Kidney (tissue), 14 donors: ENCODE results near the gene PHB1. TPM values are rescaled to one million over a fixed set of nuclear protein-coding genes. Genes with fewer than 3 reads are reported as not detected.

Experiments
- DNase-seq, 5 donors: peaks; one replicate each; pipeline ENCODE4 v3.0.0-alpha.2; 2013 to 2020
- FAIRE-seq: peaks from 2 replicates; lab custom pipeline; 2012; peaks lifted over from hg19 to GRCh38; lab: Jason Lieb, UNC
- H3K27ac ChIP-seq, 2 donors: one replicate each; pipeline ENCODE4 v1.7.0; 2013; ENCODE audit warnings: low read depth in 2 of 2, low read length in 2 of 2, inconsistent platforms in 1 of 2
- H3K27me3 ChIP-seq: one replicate; pipeline ENCODE4 v1.7.1; 2013; ENCODE audit warnings: low read length, inconsistent platforms; ENCODE audit not compliant: control insufficient read depth, insufficient read depth
- H3K36me3 ChIP-seq, 3 donors: one replicate each; pipeline versions ENCODE4 v1.7.0 to v1.7.1; 2013; ENCODE audit warnings: low read length in 3 of 3, control low read depth in 1 of 3, inconsistent platforms in 1 of 3; ENCODE audit not compliant: insufficient read depth in 3 of 3, control insufficient read depth in 2 of 3
- H3K4me1 ChIP-seq, 3 donors: one replicate each; pipeline versions ENCODE4 v1.7.0 to v1.7.1; 2013; ENCODE audit warnings: low read length in 3 of 3, inconsistent platforms in 1 of 3, low read depth in 1 of 3; ENCODE audit not compliant: control insufficient read depth in 2 of 3, insufficient read depth in 2 of 3
- H3K4me3 ChIP-seq, 3 donors: one replicate each; pipeline versions ENCODE4 v1.7.0 to v1.8.1; 2013; ENCODE audit warnings: low read length in 3 of 3, control low read depth in 1 of 3, inconsistent platforms in 1 of 3
- H3K9ac ChIP-seq, 3 donors: one replicate each; pipeline versions ENCODE4 v1.7.0 to v1.7.1; 2013; ENCODE audit warnings: low read length in 3 of 3, control low read depth in 1 of 3, inconsistent platforms in 1 of 3
- H3K9me3 ChIP-seq, 3 donors: one replicate each; pipeline versions ENCODE4 v1.7.0 to v1.7.1; 2013; ENCODE audit warnings: low read length in 3 of 3, control low read depth in 1 of 3, inconsistent platforms in 1 of 3; ENCODE audit not compliant: control insufficient read depth in 2 of 3, insufficient read depth in 1 of 3
- intact Hi-C: fragments of 100-400 bp; cut with DNase I; formaldehyde crosslinking; loops from one replicate; pipeline ENCODE4 v1.11.1; 2022
- polyA plus RNA-seq: library from polyadenylated mRNA; stranded (reverse); fragments of 350-450 nt; fragmentation: Illumina TruSeq; extraction: RNeasy Lipid Tissue Mini Kit (QIAGEN cat#74804); gene quantifications from one replicate; pipeline ENCODE4 v1.2.3, GENCODE V29; 2014; ENCODE audit warnings: low read depth, low replicate concordance; ENCODE audit not compliant: insufficient read depth
- total RNA-seq: library from RNA; stranded (reverse); fragmentation: NEBNext Ultra II Directional; extraction: Animal tissue kit (Norgen Biotek cat#: 25700); gene quantifications from one replicate; pipeline ENCODE4 v1.2.1, GENCODE V29; 2021
- TF ChIP-seq, protein P1 (sequence below): IDR thresholded peaks from 3 replicates; pipeline ENCODE4 v1.5.1; 2012; ENCODE audit warnings: mild to moderate bottlenecking, moderate library complexity, borderline replicate concordance; ENCODE audit not compliant: insufficient read depth; ENCODE audit errors: extremely low read depth
- donor health status: control.
- donor health status: control.
- donor health status: control.
- donor health status: control.
- donor health status: control.
- donor health status: DM: yes; HTN: yes; CAD: no.
- donor health status: Normal renal cell carcinoma (clear cell type).

The PHB1 gene
- total and polyA plus RNA-seq, 2 donors from 2014 or later, result 161 to 469 TPM

DNA sequence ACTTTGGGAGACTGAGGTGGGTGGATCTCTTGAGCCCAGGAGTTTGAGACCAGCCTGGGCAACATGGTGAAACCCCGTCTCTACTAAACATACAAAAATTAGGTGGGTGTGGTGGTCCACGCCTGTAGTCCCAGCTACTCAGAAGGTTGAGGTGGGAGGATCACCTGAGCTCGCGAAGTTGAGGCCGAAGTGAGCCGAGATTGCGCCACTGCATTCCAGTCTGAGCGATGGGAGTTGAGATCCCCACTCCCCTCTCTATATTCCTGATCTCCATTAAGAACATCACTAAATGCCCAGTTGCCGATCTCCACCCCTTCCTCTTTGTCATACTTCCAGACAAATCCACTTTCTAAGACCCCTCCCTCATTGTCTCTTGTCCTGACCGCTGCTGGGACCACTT is 28.3 kb downstream of the PHB1 start:
- intact Hi-C loops, result no loop called here
- Histone ChIP-seq H3K4me1 (peaks cover 0 to 5% (median 0%) of the 10 kb centered on the region in 3 donors), H3K9me3 (no peaks in the 10 kb centered on the region), H3K9ac (no peak overlapping the region), H3K4me3 (no peak overlapping the region), H3K36me3 (no peaks in the 10 kb centered on the region), H3K27ac (no peak overlapping the region), H3K27me3 (no peaks in the 10 kb centered on the region)
- TF ChIP-seq, protein P1, sequence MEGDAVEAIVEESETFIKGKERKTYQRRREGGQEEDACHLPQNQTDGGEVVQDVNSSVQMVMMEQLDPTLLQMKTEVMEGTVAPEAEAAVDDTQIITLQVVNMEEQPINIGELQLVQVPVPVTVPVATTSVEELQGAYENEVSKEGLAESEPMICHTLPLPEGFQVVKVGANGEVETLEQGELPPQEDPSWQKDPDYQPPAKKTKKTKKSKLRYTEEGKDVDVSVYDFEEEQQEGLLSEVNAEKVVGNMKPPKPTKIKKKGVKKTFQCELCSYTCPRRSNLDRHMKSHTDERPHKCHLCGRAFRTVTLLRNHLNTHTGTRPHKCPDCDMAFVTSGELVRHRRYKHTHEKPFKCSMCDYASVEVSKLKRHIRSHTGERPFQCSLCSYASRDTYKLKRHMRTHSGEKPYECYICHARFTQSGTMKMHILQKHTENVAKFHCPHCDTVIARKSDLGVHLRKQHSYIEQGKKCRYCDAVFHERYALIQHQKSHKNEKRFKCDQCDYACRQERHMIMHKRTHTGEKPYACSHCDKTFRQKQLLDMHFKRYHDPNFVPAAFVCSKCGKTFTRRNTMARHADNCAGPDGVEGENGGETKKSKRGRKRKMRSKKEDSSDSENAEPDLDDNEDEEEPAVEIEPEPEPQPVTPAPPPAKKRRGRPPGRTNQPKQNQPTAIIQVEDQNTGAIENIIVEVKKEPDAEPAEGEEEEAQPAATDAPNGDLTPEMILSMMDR, result no peak
- no peak for DNase-seq
- no peak for FAIRE-seq

DNA sequence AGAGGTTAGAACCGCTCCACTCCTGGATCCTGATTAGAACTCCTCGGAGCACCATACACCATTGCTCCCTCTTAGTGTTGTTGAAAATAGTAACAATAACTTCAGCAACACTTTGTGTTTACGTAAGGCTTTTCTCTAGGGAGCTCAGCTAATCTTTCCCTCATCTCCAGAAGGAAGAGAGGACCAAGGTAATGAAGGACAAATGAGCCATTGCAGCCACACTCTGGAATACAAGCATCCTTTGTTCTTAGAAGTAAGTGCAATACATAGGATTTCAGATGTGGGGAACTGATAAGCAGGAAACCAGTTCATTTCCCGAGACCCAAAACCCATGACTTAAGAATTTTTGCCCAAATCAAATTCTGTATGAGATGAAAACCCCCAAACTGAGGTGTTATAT is 29.7 kb downstream of the PHB1 start:
- Histone ChIP-seq H3K9ac (no peak overlapping the region), H3K36me3 (no peaks in the 10 kb centered on the region), H3K9me3 (no peaks in the 10 kb centered on the region), H3K27me3 (no peaks in the 10 kb centered on the region), H3K4me3 (no peak overlapping the region), H3K27ac (no peak overlapping the region), H3K4me1 (no peaks in the 10 kb centered on the region)
- TF ChIP-seq, protein P1, result no peak
- DNase-seq (peak in 2 of 5 donors; percentile 20 to 32), FAIRE-seq (no peak)
- intact Hi-C loops, result no loop called here

DNA sequence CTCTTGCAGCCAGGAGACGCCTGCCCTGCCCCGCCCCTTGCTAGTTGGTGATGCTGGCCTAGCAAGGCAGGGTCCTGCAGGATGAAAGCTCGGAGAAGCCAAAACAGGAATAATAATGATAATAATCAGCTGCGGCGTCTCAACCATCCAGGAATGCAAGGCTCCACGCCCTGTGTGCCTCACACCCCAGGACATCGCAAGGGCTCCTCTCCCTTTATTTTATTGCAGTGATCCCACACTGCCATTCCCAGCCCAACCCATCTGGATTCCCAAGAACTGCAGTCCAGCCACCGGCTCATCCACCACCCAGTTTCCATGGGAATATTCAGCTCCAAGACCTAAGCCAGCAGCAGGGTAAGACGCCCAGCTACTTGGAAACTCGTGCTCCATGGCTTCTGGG is 31.6 kb downstream of the PHB1 start:
- H3K27me3 ChIP-seq, result no peaks in the 10 kb centered on the region
- intact Hi-C loops, result no loop called here
- no peak overlapping the region for H3K27ac ChIP-seq
- no peaks in the 10 kb centered on the region for H3K9me3 ChIP-seq
- FAIRE-seq (no peak), DNase-seq (no peak)
- TF ChIP-seq, protein P1, result no peak
- no peak overlapping the region for H3K9ac ChIP-seq
- H3K4me3 ChIP-seq, result no peak overlapping the region
- H3K36me3 ChIP-seq, result no peaks in the 10 kb centered on the region
- no peaks in the 10 kb centered on the region for H3K4me1 ChIP-seq

DNA sequence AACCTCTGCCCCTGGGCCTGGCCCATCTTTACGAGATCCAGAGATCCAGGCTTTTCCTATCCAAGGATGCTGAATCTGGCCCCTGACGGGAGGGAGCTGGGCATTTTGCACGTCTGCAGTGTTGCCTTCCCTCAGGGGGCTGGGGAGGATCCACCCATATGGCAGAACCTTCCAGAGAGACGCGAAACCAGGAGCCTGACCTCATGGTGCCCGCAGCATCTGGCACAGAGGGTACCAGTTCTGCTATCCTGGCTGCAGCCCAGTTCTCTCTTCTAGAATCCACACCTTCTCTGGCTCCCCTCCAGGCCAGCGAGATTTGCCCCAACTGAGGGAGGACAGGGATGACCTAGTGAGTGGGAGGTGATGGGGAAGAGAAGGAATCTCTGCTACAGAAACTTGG is 32.1 kb downstream of the PHB1 start:
- Histone ChIP-seq H3K9ac (no peak overlapping the region), H3K4me3 (no peak overlapping the region), H3K4me1 (no peaks in the 10 kb centered on the region), H3K27me3 (no peaks in the 10 kb centered on the region), H3K36me3 (no peaks in the 10 kb centered on the region), H3K27ac (no peak overlapping the region), H3K9me3 (no peaks in the 10 kb centered on the region)
- FAIRE-seq (no peak), DNase-seq (no peak)
- TF ChIP-seq, protein P1, result no peak
- intact Hi-C loops, result no loop called here
